OCI-LY1 (cell line): ENCODE measurements around the gene CREB3.

Experiments used
- H2AFZ ChIP-seq: fragments of 200-600 bp; sonication (generic), shearing (Covaris generic); 2 replicates; pipeline ENCODE4 v1.6.0; 2014; ENCODE audit warnings: antibody characterized with exemption, mild to moderate bottlenecking, low read length
- H3F3A ChIP-seq: fragments of 200-600 bp; sonication (generic), shearing (Covaris generic); 2 replicates; pipeline ENCODE4 v1.6.0; 2014; ENCODE audit warnings: mild to moderate bottlenecking, antibody characterized with exemption, low read length, moderate library complexity; ENCODE audit not compliant: insufficient read depth
- H3K27ac ChIP-seq: fragments of 200-600 bp; sonication (generic); 2 replicates; pipeline ENCODE4 v1.5.1; 2014; ENCODE audit warnings: low read length, mixed run types, mild to moderate bottlenecking, low read depth; ENCODE audit not compliant: poor library complexity, severe bottlenecking
- H3K27me3 ChIP-seq: fragments of 200-600 bp; sonication (generic); 2 replicates; pipeline ENCODE4 v1.6.0; 2014; ENCODE audit warnings: antibody characterized with exemption, mild to moderate bottlenecking, low read length, moderate library complexity; ENCODE audit not compliant: insufficient read depth
- H3K36me3 ChIP-seq: fragments of 200-600 bp; sonication (generic); 2 replicates; pipeline ENCODE4 v1.6.1; 2014; ENCODE audit warnings: mild to moderate bottlenecking, antibody characterized with exemption, low read length, moderate library complexity, mixed read lengths; ENCODE audit not compliant: insufficient read depth
- H3K4me1 ChIP-seq: fragments of 200-600 bp; sonication (generic); 2 replicates; pipeline ENCODE4 v1.5.1; 2014; ENCODE audit warnings: mild to moderate bottlenecking, low read length, moderate library complexity; ENCODE audit not compliant: insufficient read depth, severe bottlenecking
- H3K4me2 ChIP-seq: fragments of 200-600 bp; sonication (generic), shearing (Covaris generic); 2 replicates; pipeline ENCODE4 v1.6.1; 2014; ENCODE audit warnings: low read length
- H3K4me3 ChIP-seq: fragments of 200-600 bp; sonication (generic); 2 replicates; pipeline ENCODE4 v1.5.1; 2014; ENCODE audit warnings: low read length, low read depth, mild to moderate bottlenecking, mixed read lengths; ENCODE audit not compliant: poor library complexity, severe bottlenecking
- H3K79me2 ChIP-seq: fragments of 200-600 bp; shearing (Covaris generic); 2 replicates; pipeline ENCODE4 v1.6.1; 2016; ENCODE audit warnings: mixed run types, low read length, mixed read lengths; ENCODE audit not compliant: insufficient read depth
- H3K9ac ChIP-seq: fragments of 200-600 bp; sonication (generic), shearing (Covaris generic); 2 replicates; pipeline ENCODE4 v1.6.1; 2014; ENCODE audit warnings: mild to moderate bottlenecking, low read length, mixed read lengths
- H3K9me2 ChIP-seq: fragments of 200-600 bp; sonication (generic), shearing (Covaris generic); 2 replicates; pipeline ENCODE4 v1.6.1; 2014; ENCODE audit warnings: low read depth, mild to moderate bottlenecking, low read length, mixed read lengths
- H3K9me3 ChIP-seq: fragments of 200-600 bp; shearing (Covaris generic); 2 replicates; pipeline ENCODE4 v1.6.1; 2014; ENCODE audit warnings: low read length, mixed read lengths
- H4K20me1 ChIP-seq: fragments of 200-600 bp; sonication (generic), shearing (Covaris generic); 2 replicates; pipeline ENCODE4 v1.6.0; 2016; ENCODE audit warnings: mild to moderate bottlenecking, low read length; ENCODE audit not compliant: insufficient read depth
- CTCF ChIP-seq: fragments of 200-600 bp; sonication (generic), shearing (Covaris generic); IDR thresholded peaks from 2 replicates; pipeline ENCODE4 v1.5.1; 2017; ENCODE audit warnings: mild to moderate bottlenecking, antibody characterized with exemption, low read length, moderate library complexity, mixed read lengths
- EZH2 ChIP-seq: fragments of 200-600 bp; sonication (generic), shearing (Covaris generic); IDR thresholded peaks from 2 replicates; pipeline ENCODE4 v1.8.0; 2017; ENCODE audit warnings: borderline replicate concordance, mixed run types, mild to moderate bottlenecking, antibody characterized with exemption, low read length, moderate library complexity, mixed read lengths

The CREB3 gene

GRCh38 chr9:35731415-35732184, 866 bp upstream of the CREB3 start:
- Histone ChIP-seq H3K9me2 (no peaks in the 10 kb centered on the region), H2AFZ (no peak overlapping the region), H3K27me3 (no peaks in the 10 kb centered on the region), H3K4me3 (peak overlapping the region; percentile 96), H3F3A (no peaks in the 10 kb centered on the region), H3K36me3 (peaks cover 18% of the 10 kb centered on the region; the same call in 1 of the 2 replicates), H4K20me1 (no peaks in the 10 kb centered on the region), H3K9ac (peak overlapping the region; percentile 95), H3K4me2 (peak overlapping the region; percentile 94), H3K4me1 (peaks cover 56% of the 10 kb centered on the region), H3K9me3 (no peaks in the 10 kb centered on the region), H3K79me2 (peaks cover 28% of the 10 kb centered on the region), H3K27ac (peak overlapping the region; percentile 71)
- TF ChIP-seq EZH2 (no peak), CTCF (no peak)

- Histone ChIP-seq H3K36me3 (peaks cover 32% of the 10 kb centered on the region), H3K9me2 (no peaks in the 10 kb centered on the region), H3K4me2 (peak overlapping the region; percentile 94), H3K9ac (peak overlapping the region; percentile 95), H3K4me3 (peak overlapping the region; percentile 96), H3F3A (no peaks in the 10 kb centered on the region), H3K4me1 (peaks cover 46% of the 10 kb centered on the region), H3K27me3 (no peaks in the 10 kb centered on the region), H3K9me3 (no peaks in the 10 kb centered on the region), H3K27ac (peak overlapping the region; percentile 71), H4K20me1 (no peaks in the 10 kb centered on the region), H3K79me2 (peaks cover 27% of the 10 kb centered on the region), H2AFZ (no peak overlapping the region)
- TF ChIP-seq CTCF (peak; percentile 6; the same call in 1 of the 2 replicates), EZH2 (no peak)
Observed at GRCh38 chr9:35732800-35733541, 505 bp downstream of the CREB3 start.

GRCh38 chr9:35734096-35734495, 1.6 kb downstream of the CREB3 start:
- TF ChIP-seq CTCF (no peak), EZH2 (no peak)
- Histone ChIP-seq H3K4me1 (peaks cover 35% of the 10 kb centered on the region), H3F3A (no peaks in the 10 kb centered on the region), H3K4me3 (no peak overlapping the region), H4K20me1 (no peaks in the 10 kb centered on the region), H3K4me2 (no peak overlapping the region), H3K27ac (no peak overlapping the region), H3K79me2 (peaks cover 19% of the 10 kb centered on the region), H3K9me3 (no peaks in the 10 kb centered on the region), H2AFZ (no peak overlapping the region), H3K36me3 (peaks cover 43% of the 10 kb centered on the region), H3K9me2 (no peaks in the 10 kb centered on the region), H3K27me3 (no peaks in the 10 kb centered on the region), H3K9ac (no peak overlapping the region)
